ENCODE data around the gene TMEM258. TPM values are rescaled to one million over a fixed set of nuclear protein-coding genes. Genes with fewer than 3 reads are reported as not detected.

TMEM258 gene
- total RNA-seq (10 to 100 TPM; 68.4 to 77.6 TPM), total RNA-seq (27.4 to 33.7 reads per million in 2 donors)

DNA sequence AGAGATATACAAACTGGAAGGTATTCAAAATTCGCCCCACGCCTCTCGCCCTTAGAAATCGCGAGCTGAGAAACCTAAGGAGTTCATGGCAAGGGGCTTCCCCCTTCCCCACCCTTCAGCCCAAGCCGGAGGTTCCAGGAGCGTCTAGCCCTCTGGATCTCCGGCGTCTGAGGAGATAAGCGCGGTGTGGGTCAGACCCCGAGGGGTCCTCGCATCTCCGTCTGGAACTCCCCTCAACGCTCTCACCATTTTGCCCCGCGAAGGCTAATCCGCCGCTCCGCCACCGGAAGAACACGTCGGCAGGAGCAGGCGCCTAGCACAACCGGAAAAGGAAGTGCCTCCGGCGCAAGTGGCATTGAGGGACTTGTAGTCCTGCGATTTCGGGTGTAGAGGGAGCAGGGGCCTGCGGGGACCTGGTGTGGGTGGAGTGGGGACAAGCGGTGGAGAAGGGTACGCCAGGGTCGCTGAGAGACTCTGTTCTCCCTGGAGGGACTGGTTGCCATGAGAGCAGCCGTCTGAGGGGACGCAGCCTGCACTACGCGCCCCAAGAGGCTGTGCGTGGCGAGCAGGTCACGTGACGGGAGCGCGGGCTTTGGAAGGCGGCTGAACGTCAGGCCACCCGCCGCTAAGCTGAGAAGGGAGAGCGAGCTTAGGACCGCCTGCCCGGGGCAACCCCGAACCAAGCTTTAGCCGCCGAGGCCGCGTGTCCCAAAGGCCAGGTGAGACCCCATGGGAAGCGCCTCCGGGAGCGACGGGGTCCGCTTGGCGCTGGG, at the start of gene TMEM258, which contains the start of gene FEN1:
TSS of gene TMEM258 (minus strand) at position 290 of the 773 bp plus-strand sequence. CDS start at position 249, 41 bp downstream.
TSS of gene FEN1 (plus strand) at position 602 of the 773 bp plus-strand sequence. CDS start 2,451 bp downstream, outside the sequence.
- peak within 1 kb of the TSS; percentile 96 for H3K4me3 Mint-ChIP-seq
- no peaks in the 10 kb centered on the region for H3K27me3 Mint-ChIP-seq
- peaks cover 3% of the 10 kb centered on the region for H3K36me3 Mint-ChIP-seq (ENCODE audit: low read depth)
- H3K27ac Mint-ChIP-seq: peak within 1 kb of the TSS; percentile 99
- peak; percentile 90 for ATAC-seq
- peaks cover 18% of the 10 kb centered on the region for H3K4me1 Mint-ChIP-seq
- no peaks in the 10 kb centered on the region for H3K9me3 ChIP-seq (ENCODE audit: control insufficient read depth, low read length, poor library complexity, severe bottlenecking)
- DNase-seq: peak; percentile 74 to 79 (median 77)

DNA sequence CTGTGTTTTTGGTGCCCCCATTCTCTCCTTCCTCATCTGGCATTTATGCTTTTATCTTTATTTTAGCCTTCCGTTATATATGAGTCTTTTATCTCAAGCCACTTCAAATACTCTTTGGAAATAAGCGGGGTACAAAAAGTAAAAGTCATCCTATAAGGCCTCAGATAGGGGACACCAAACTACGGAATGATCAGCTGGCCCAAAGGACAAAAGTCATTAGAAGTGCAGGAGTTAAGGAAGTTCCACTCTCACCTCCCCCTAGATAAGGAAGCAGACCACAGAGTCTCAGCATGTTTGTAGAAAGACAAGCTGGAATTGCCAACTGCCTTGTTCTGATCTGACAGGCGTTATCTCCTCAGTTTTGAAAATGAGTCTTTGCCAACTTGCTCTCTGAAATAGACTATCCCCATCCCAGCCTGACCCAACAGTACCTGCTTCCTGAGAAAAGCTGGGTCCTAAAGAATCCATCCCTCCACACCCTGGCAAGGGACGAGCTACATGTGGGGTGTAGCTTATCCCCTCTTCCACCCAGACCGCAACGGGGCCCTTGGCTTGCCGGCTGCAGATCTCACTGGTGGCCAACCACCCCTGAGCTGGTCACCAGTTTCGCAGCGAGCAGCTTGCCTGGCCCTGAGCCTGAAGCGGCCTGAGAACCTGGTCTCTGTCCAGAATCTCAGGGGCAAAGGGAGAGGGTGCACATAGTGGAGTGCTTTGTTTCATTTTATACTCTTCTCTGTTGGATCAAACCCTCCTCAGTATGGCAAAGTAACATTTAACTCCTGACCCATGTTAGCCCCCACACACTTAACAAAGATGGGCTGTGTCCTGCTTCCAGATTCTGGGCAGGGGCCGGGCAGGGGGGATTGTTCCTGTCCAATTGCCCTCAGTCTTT, 49.5 kb upstream of the TMEM258 start:
- Mint-ChIP-seq H3K27ac (no peak overlapping the region), H3K27me3 (no peaks in the 10 kb centered on the region), H3K36me3 (ENCODE audit: low read depth) (peaks cover 2% of the 10 kb centered on the region), H3K4me3 (no peak overlapping the region), H3K4me1 (no peaks in the 10 kb centered on the region)
- H3K9me3 ChIP-seq (ENCODE audit: control insufficient read depth, low read length, poor library complexity, severe bottlenecking): no peaks in the 10 kb centered on the region
- no peak for ATAC-seq
- DNase-seq: no peak

- Mint-ChIP-seq H3K27me3 (no peaks in the 10 kb centered on the region), H3K27ac (no peak overlapping the region), H3K36me3 (ENCODE audit: low read depth) (peaks cover 2% of the 10 kb centered on the region), H3K4me1 (peaks cover 5% of the 10 kb centered on the region), H3K4me3 (no peak overlapping the region)
- DNase-seq (no peak), ATAC-seq (no peak)
- no peaks in the 10 kb centered on the region for H3K9me3 ChIP-seq (ENCODE audit: control insufficient read depth, low read length, poor library complexity, severe bottlenecking)
These were observed 48.0 kb upstream of the TMEM258 start for GRCh38 chr11:61840371-61840770.

GRCh38 chr11:61839742-61840141, 47.3 kb upstream of the TMEM258 start:
- ATAC-seq: no peak
- peaks cover 2% of the 10 kb centered on the region for H3K36me3 Mint-ChIP-seq (ENCODE audit: low read depth)

GRCh38 chr11:61838921-61839320, 46.5 kb upstream of the TMEM258 start:
- Mint-ChIP-seq H3K4me1 (peaks cover 9% of the 10 kb centered on the region), H3K27ac (no peak overlapping the region), H3K4me3 (no peak overlapping the region), H3K27me3 (no peaks in the 10 kb centered on the region), H3K36me3 (ENCODE audit: low read depth) (peaks cover 2% of the 10 kb centered on the region)
- no peaks in the 10 kb centered on the region for H3K9me3 ChIP-seq (ENCODE audit: control insufficient read depth, low read length, poor library complexity, severe bottlenecking)
- DNase-seq: no peak
- ATAC-seq: no peak

More at GRCh38 chr11:61839742-61840141, 47.3 kb upstream of the TMEM258 start:
- no peak overlapping the region for H3K27ac Mint-ChIP-seq
- no peaks in the 10 kb centered on the region for H3K27me3 Mint-ChIP-seq
- no peak for DNase-seq
- H3K4me3 Mint-ChIP-seq: peak overlapping the region; percentile 2
- no peaks in the 10 kb centered on the region for H3K9me3 ChIP-seq (ENCODE audit: control insufficient read depth, low read length, poor library complexity, severe bottlenecking)
- H3K4me1 Mint-ChIP-seq: peaks cover 7% of the 10 kb centered on the region

DNA sequence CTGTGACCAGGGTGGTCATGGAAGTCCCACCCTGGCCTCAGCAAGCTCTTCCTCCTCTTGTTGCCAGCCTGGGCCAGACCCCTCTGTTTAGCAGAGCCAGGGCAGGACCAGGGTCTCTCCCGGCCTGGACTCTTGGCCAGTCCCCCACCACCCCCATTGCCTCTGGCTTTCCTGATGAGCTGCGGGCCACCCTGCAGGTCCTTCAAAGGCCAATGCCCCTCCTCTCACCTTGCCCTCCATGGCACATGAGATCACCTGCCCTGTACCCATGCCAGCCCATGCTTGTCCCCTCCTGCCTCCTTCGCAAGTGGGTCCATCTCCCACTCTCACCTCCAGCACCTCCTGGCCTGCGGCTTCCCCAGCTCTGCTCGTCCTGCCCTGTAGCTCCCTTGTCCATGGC, 46.1 kb upstream of the TMEM258 start:
- Mint-ChIP-seq H3K27me3 (no peaks in the 10 kb centered on the region), H3K4me1 (peaks cover 13% of the 10 kb centered on the region), H3K36me3 (ENCODE audit: low read depth) (peaks cover 2% of the 10 kb centered on the region), H3K27ac (no peak overlapping the region), H3K4me3 (no peak overlapping the region)
- ATAC-seq (no peak), DNase-seq (no peak)
- H3K9me3 ChIP-seq (ENCODE audit: control insufficient read depth, low read length, poor library complexity, severe bottlenecking): no peaks in the 10 kb centered on the region

GRCh38 chr11:61837411-61838005, 45.1 kb upstream of the TMEM258 start:
- Mint-ChIP-seq H3K4me3 (no peak overlapping the region), H3K27ac (no peak overlapping the region), H3K4me1 (peaks cover 21% of the 10 kb centered on the region), H3K36me3 (ENCODE audit: low read depth) (peaks cover 2% of the 10 kb centered on the region), H3K27me3 (no peaks in the 10 kb centered on the region)
- no peaks in the 10 kb centered on the region for H3K9me3 ChIP-seq (ENCODE audit: control insufficient read depth, low read length, poor library complexity, severe bottlenecking)
- ATAC-seq: no peak
- no peak for DNase-seq

GRCh38 chr11:61836193-61836592, 43.8 kb upstream of the TMEM258 start:
- H3K27ac Mint-ChIP-seq: peak overlapping the region; percentile 82
- no peak overlapping the region for H3K4me3 Mint-ChIP-seq
- H3K4me1 Mint-ChIP-seq: peaks cover 28% of the 10 kb centered on the region

DNA sequence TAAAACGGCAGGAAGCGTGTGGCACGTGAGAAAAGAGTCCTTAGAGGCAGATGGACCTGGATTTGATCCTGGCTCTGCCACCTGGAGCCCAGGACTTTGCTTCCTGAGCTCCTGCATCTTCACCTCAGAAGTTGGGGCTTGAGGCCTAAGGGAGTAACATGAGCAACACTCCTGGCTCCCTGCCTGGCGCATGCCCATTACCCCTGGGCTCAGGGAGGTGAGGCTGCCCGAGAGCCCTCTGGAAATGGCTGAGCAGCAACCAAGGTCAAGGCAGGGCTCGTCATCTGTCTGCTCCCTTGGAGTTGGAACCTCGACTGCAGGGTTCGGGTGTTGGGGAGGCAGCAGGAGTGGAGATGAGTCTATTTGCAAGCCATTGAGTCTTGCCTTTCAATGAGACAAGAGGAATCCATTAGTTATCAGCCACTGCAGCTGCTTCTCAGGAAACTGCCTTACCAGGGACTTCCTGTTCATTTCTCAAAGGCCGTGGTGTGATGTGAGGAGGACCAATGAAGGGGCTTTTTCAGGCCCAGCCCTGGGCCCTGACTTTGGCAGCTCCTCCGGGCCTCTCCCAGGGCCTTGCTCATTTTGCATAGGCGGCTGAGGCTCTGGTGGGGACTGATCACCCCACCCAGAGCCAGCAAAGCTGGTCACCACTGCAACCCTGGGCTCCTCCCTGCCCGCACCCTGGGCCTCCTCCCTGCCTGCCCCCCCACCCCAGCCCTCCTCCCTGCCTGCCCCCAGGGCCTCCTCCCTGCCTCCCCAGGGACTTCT, 42.1 kb upstream of the TMEM258 start:
- Mint-ChIP-seq H3K36me3 (ENCODE audit: low read depth) (peaks cover 6% of the 10 kb centered on the region), H3K4me1 (peaks cover 36% of the 10 kb centered on the region), H3K27ac (peak overlapping the region; percentile 82), H3K27me3 (peaks cover 11% of the 10 kb centered on the region), H3K4me3 (peak overlapping the region; percentile 73)
- ATAC-seq (peak; percentile 95), DNase-seq (peak in 1 of 3 donors; percentile 36)
- H3K9me3 ChIP-seq (ENCODE audit: control insufficient read depth, low read length, poor library complexity, severe bottlenecking): no peaks in the 10 kb centered on the region

More at GRCh38 chr11:61836193-61836592, 43.8 kb upstream of the TMEM258 start:
- H3K36me3 Mint-ChIP-seq (ENCODE audit: low read depth): peaks cover 2% of the 10 kb centered on the region
- no peak for ATAC-seq
- no peaks in the 10 kb centered on the region for H3K9me3 ChIP-seq (ENCODE audit: control insufficient read depth, low read length, poor library complexity, severe bottlenecking)
- no peak for DNase-seq
- H3K27me3 Mint-ChIP-seq: peaks cover under 1% of the 10 kb centered on the region

GRCh38 chr11:61833926-61834277, 41.5 kb upstream of the TMEM258 start:
- peaks cover 39% of the 10 kb centered on the region for H3K4me1 Mint-ChIP-seq

DNA sequence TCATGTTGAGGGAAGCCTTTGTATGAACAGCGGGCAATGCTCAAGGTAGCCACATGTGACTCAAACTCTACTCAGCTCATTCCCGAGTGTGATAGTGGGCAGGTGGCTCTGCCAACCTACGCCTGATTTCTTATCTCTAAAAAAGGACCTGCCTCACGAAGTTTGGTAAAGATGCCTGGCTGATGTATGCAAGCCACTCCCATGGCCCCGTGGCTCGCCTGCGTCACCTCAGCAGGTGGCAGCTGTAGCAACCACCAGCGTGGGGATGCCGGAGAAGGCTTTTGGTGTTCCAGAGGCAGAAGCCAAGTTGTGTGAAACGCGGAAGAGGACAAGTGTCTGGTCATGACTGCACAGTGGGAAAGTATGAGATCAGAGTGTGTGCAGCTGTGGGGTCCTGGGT, 41.1 kb upstream of the TMEM258 start:
- DNase-seq (no peak), ATAC-seq (peak; percentile 65)
- H3K27ac Mint-ChIP-seq: peak overlapping the region; percentile 82
- no peaks in the 10 kb centered on the region for H3K9me3 ChIP-seq (ENCODE audit: control insufficient read depth, low read length, poor library complexity, severe bottlenecking)
- H3K27me3 Mint-ChIP-seq: peaks cover 11% of the 10 kb centered on the region
- H3K4me1 Mint-ChIP-seq: peaks cover 41% of the 10 kb centered on the region
- H3K36me3 Mint-ChIP-seq (ENCODE audit: low read depth): peaks cover 4% of the 10 kb centered on the region
- H3K4me3 Mint-ChIP-seq: peak overlapping the region; percentile 73

More at GRCh38 chr11:61833926-61834277, 41.5 kb upstream of the TMEM258 start:
- ATAC-seq (no peak), DNase-seq (no peak)
- no peaks in the 10 kb centered on the region for H3K9me3 ChIP-seq (ENCODE audit: control insufficient read depth, low read length, poor library complexity, severe bottlenecking)
- H3K27me3 Mint-ChIP-seq: peaks cover 11% of the 10 kb centered on the region
- peaks cover 4% of the 10 kb centered on the region for H3K36me3 Mint-ChIP-seq (ENCODE audit: low read depth)
- peak overlapping the region; percentile 82 for H3K27ac Mint-ChIP-seq
- peak overlapping the region; percentile 73 for H3K4me3 Mint-ChIP-seq

DNA sequence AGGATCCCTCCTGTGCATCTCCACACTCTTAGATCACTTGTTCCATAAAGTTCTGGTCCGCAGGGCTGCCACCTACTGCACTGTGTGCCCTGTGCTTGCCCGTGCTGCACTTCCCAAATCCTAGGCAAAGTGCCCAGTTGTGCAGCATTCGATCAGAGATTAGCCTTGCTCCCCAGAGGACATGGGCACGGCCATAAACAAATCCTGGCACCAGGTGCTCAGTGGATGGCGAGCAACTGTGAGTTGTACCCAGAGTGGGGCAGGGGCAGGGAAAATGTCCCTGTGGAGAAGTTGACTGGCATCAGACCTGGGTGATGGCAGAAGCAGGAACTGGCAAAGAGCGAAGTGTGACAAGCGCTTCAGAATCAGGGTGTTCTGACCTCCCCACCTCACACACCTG, 40.4 kb upstream of the TMEM258 start:
- H3K4me1 Mint-ChIP-seq: peaks cover 45% of the 10 kb centered on the region

More for the DNA sequence above, 40.4 kb upstream of the TMEM258 start:
- ATAC-seq: no peak
- peaks cover 11% of the 10 kb centered on the region for H3K27me3 Mint-ChIP-seq
- H3K9me3 ChIP-seq (ENCODE audit: control insufficient read depth, low read length, poor library complexity, severe bottlenecking): no peaks in the 10 kb centered on the region
- H3K27ac Mint-ChIP-seq: peak overlapping the region; percentile 82
- H3K4me3 Mint-ChIP-seq: no peak overlapping the region
- DNase-seq: no peak
- peaks cover 4% of the 10 kb centered on the region for H3K36me3 Mint-ChIP-seq (ENCODE audit: low read depth)

All from T-helper 17 cell (primary cell).